ENCODE results near the gene TBC1D5.
"Not testable (repeated sequence)": the region's sequence is repeated elsewhere in the genome, so short reads cannot be mapped to it uniquely, and the experiment has no call there.

The TBC1D5 gene

GRCh38 chr3:17745894-17746293, 3.5 kb upstream of the TBC1D5 start:
- H3K36me3 ChIP-seq (ENCODE audit: control insufficient read depth, insufficient read depth, low read length) = no peaks in the 10 kb centered on the region

GRCh38 chr3:17745301-17745700, 2.9 kb upstream of the TBC1D5 start:
- H3K4me1 ChIP-seq (ENCODE audit: control insufficient read depth, insufficient read depth, low read length) = peaks cover 15% of the 10 kb centered on the region
- H3K27me3 ChIP-seq (ENCODE audit: control insufficient read depth, insufficient read depth, low read length) = no peaks in the 10 kb centered on the region
- H3K9ac ChIP-seq (ENCODE audit: low read length) = no peak overlapping the region
- H3K4me3 ChIP-seq (ENCODE audit: low read length) = no peak overlapping the region
- H3K9me3 ChIP-seq (ENCODE audit: control insufficient read depth, low read length) = no peaks in the 10 kb centered on the region
- H3K36me3 ChIP-seq (ENCODE audit: control insufficient read depth, insufficient read depth, low read length) = no peaks in the 10 kb centered on the region

More at GRCh38 chr3:17745894-17746293, 3.5 kb upstream of the TBC1D5 start:
- H3K4me3 ChIP-seq (ENCODE audit: low read length) = no peak overlapping the region
- H3K27me3 ChIP-seq (ENCODE audit: control insufficient read depth, insufficient read depth, low read length) = no peaks in the 10 kb centered on the region
- H3K9me3 ChIP-seq (ENCODE audit: control insufficient read depth, low read length) = no peaks in the 10 kb centered on the region
- H3K4me1 ChIP-seq (ENCODE audit: control insufficient read depth, insufficient read depth, low read length) = peaks cover 9% of the 10 kb centered on the region
- no peak overlapping the region for H3K9ac ChIP-seq (ENCODE audit: low read length)

- Histone ChIP-seq H3K27me3 (ENCODE audit: control insufficient read depth, insufficient read depth, low read length) (no peaks in the 10 kb centered on the region), H3K9ac (ENCODE audit: low read length) (no peak overlapping the region), H3K9me3 (ENCODE audit: control insufficient read depth, low read length) (no peaks in the 10 kb centered on the region), H3K36me3 (ENCODE audit: control insufficient read depth, insufficient read depth, low read length) (no peaks in the 10 kb centered on the region), H3K4me1 (ENCODE audit: control insufficient read depth, insufficient read depth, low read length) (peaks cover 21% of the 10 kb centered on the region), H3K4me3 (ENCODE audit: low read length) (no peak overlapping the region)
These were observed 2.3 kb upstream of the TBC1D5 start for GRCh38 chr3:17744693-17745092.

- Histone ChIP-seq H3K27me3 (ENCODE audit: control insufficient read depth, insufficient read depth, low read length) (no peaks in the 10 kb centered on the region), H3K9ac (ENCODE audit: low read length) (peak overlapping the region; percentile 96), H3K4me1 (ENCODE audit: control insufficient read depth, insufficient read depth, low read length) (peaks cover 23% of the 10 kb centered on the region), H3K36me3 (ENCODE audit: control insufficient read depth, insufficient read depth, low read length) (no peaks in the 10 kb centered on the region), H3K9me3 (ENCODE audit: control insufficient read depth, low read length) (no peaks in the 10 kb centered on the region), H3K4me3 (ENCODE audit: low read length) (no peak overlapping the region)
These were observed 1.2 kb upstream of the TBC1D5 start for GRCh38 chr3:17743658-17743995.

GRCh38 chr3:17742880-17743657, 638 bp upstream of the TBC1D5 start:
- Histone ChIP-seq H3K36me3 (ENCODE audit: control insufficient read depth, insufficient read depth, low read length) (no peaks in the 10 kb centered on the region), H3K27me3 (ENCODE audit: control insufficient read depth, insufficient read depth, low read length) (no peaks in the 10 kb centered on the region), H3K9me3 (ENCODE audit: control insufficient read depth, low read length) (no peaks in the 10 kb centered on the region), H3K4me1 (ENCODE audit: control insufficient read depth, insufficient read depth, low read length) (peaks cover 23% of the 10 kb centered on the region), H3K9ac (ENCODE audit: low read length) (peak overlapping the region; percentile 96), H3K4me3 (ENCODE audit: low read length) (peak overlapping the region; percentile 26)

GRCh38 chr3:17741621-17742101, 770 bp downstream of the TBC1D5 start:
- peak overlapping the region; percentile 53 for H3K4me3 ChIP-seq (ENCODE audit: low read length)
- peak overlapping the region; percentile 96 for H3K9ac ChIP-seq (ENCODE audit: low read length)
- peaks cover 23% of the 10 kb centered on the region for H3K4me1 ChIP-seq (ENCODE audit: control insufficient read depth, insufficient read depth, low read length)
- H3K36me3 ChIP-seq (ENCODE audit: control insufficient read depth, insufficient read depth, low read length) = no peaks in the 10 kb centered on the region
- no peaks in the 10 kb centered on the region for H3K9me3 ChIP-seq (ENCODE audit: control insufficient read depth, low read length)
- H3K27me3 ChIP-seq (ENCODE audit: control insufficient read depth, insufficient read depth, low read length) = no peaks in the 10 kb centered on the region

- H3K9me3 ChIP-seq (ENCODE audit: control insufficient read depth, low read length) = no peaks in the 10 kb centered on the region
- H3K36me3 ChIP-seq (ENCODE audit: control insufficient read depth, insufficient read depth, low read length) = no peaks in the 10 kb centered on the region
- H3K4me1 ChIP-seq (ENCODE audit: control insufficient read depth, insufficient read depth, low read length) = peaks cover 23% of the 10 kb centered on the region
- no peaks in the 10 kb centered on the region for H3K27me3 ChIP-seq (ENCODE audit: control insufficient read depth, insufficient read depth, low read length)
- peak overlapping the region; percentile 96 for H3K9ac ChIP-seq (ENCODE audit: low read length)
- peak overlapping the region; percentile 53 for H3K4me3 ChIP-seq (ENCODE audit: low read length)
These were observed 1.7 kb downstream of the TBC1D5 start for GRCh38 chr3:17740721-17741141.

- Histone ChIP-seq H3K36me3 (ENCODE audit: control insufficient read depth, insufficient read depth, low read length) (no peaks in the 10 kb centered on the region), H3K4me3 (ENCODE audit: low read length) (no peak overlapping the region), H3K9ac (ENCODE audit: low read length) (no peak overlapping the region), H3K27me3 (ENCODE audit: control insufficient read depth, insufficient read depth, low read length) (no peaks in the 10 kb centered on the region), H3K4me1 (ENCODE audit: control insufficient read depth, insufficient read depth, low read length) (peaks cover 23% of the 10 kb centered on the region), H3K9me3 (ENCODE audit: control insufficient read depth, low read length) (no peaks in the 10 kb centered on the region)
These were observed 3.5 kb downstream of the TBC1D5 start for GRCh38 chr3:17738921-17739320.

- H3K9me3 ChIP-seq (ENCODE audit: control insufficient read depth, low read length) = no peaks in the 10 kb centered on the region
- H3K4me1 ChIP-seq (ENCODE audit: control insufficient read depth, insufficient read depth, low read length) = peaks cover 20% of the 10 kb centered on the region
- no peaks in the 10 kb centered on the region for H3K36me3 ChIP-seq (ENCODE audit: control insufficient read depth, insufficient read depth, low read length)
- no peak overlapping the region for H3K9ac ChIP-seq (ENCODE audit: low read length)
- no peaks in the 10 kb centered on the region for H3K27me3 ChIP-seq (ENCODE audit: control insufficient read depth, insufficient read depth, low read length)
- no peak overlapping the region for H3K4me3 ChIP-seq (ENCODE audit: low read length)
These were observed 4.2 kb downstream of the TBC1D5 start for GRCh38 chr3:17738219-17738618.

- Histone ChIP-seq H3K9ac (ENCODE audit: low read length) (no peak overlapping the region), H3K27me3 (ENCODE audit: control insufficient read depth, insufficient read depth, low read length) (no peaks in the 10 kb centered on the region), H3K9me3 (ENCODE audit: control insufficient read depth, low read length) (no peaks in the 10 kb centered on the region), H3K36me3 (ENCODE audit: control insufficient read depth, insufficient read depth, low read length) (no peaks in the 10 kb centered on the region), H3K4me3 (ENCODE audit: low read length) (no peak overlapping the region), H3K4me1 (ENCODE audit: control insufficient read depth, insufficient read depth, low read length) (peaks cover 18% of the 10 kb centered on the region)
These were observed 4.8 kb downstream of the TBC1D5 start for GRCh38 chr3:17737591-17737990.

- not testable (repeated sequence) for H3K27me3 ChIP-seq (ENCODE audit: control insufficient read depth, insufficient read depth, low read length); H3K4me3 ChIP-seq (ENCODE audit: low read length); H3K36me3 ChIP-seq (ENCODE audit: control insufficient read depth, insufficient read depth, low read length); H3K9ac ChIP-seq (ENCODE audit: low read length); H3K4me1 ChIP-seq (ENCODE audit: control insufficient read depth, insufficient read depth, low read length); H3K9me3 ChIP-seq (ENCODE audit: control insufficient read depth, low read length)
These were observed 7.1 kb downstream of the TBC1D5 start for GRCh38 chr3:17735362-17735761.

GRCh38 chr3:17733768-17734167, 8.7 kb downstream of the TBC1D5 start:
- H3K9ac ChIP-seq (ENCODE audit: low read length) = no peak overlapping the region
- no peaks in the 10 kb centered on the region for H3K27me3 ChIP-seq (ENCODE audit: control insufficient read depth, insufficient read depth, low read length)
- H3K9me3 ChIP-seq (ENCODE audit: control insufficient read depth, low read length) = no peaks in the 10 kb centered on the region
- no peaks in the 10 kb centered on the region for H3K36me3 ChIP-seq (ENCODE audit: control insufficient read depth, insufficient read depth, low read length)
- peaks cover 3% of the 10 kb centered on the region for H3K4me1 ChIP-seq (ENCODE audit: control insufficient read depth, insufficient read depth, low read length)
- H3K4me3 ChIP-seq (ENCODE audit: low read length) = no peak overlapping the region
